ENCODE measurements around the gene PTPRC.
A peak's percentile ranks its signal among the peaks of the same experiment; 100 is the strongest.
"Not testable (repeated sequence)": the region's sequence is repeated elsewhere in the genome, so short reads cannot be mapped to it uniquely, and the experiment has no call there.

The PTPRC gene

GRCh38 chr1:198638894-198639635 lies at the start of gene PTPRC:
Gene PTPRC, plus strand, starts transcription at chr1:198639040. Its CDS starts 229 bp downstream, at chr1:198639269.
- no peak for DNase-seq

- no peak for DNase-seq
Measured at GRCh38 chr1:198590454-198590853, 48.4 kb upstream of the PTPRC start.

GRCh38 chr1:198595765-198596164 lies 43.1 kb upstream of the PTPRC start:
- DNase-seq: no peak

GRCh38 chr1:198597690-198598430 lies 41.0 kb upstream of the PTPRC start:
- DNase-seq: no peak

GRCh38 chr1:198598796-198599321 lies 40.0 kb upstream of the PTPRC start:
- no peak for DNase-seq

GRCh38 chr1:198599749-198600148 lies 39.1 kb upstream of the PTPRC start:
- no peak for DNase-seq

- no peak for DNase-seq
Measured at GRCh38 chr1:198600906-198601305, 37.9 kb upstream of the PTPRC start.

- not testable (repeated sequence) for DNase-seq
Measured at GRCh38 chr1:198601310-198601709, 37.5 kb upstream of the PTPRC start.

- DNase-seq: no peak
Measured at GRCh38 chr1:198601936-198602889, 36.6 kb upstream of the PTPRC start.

- DNase-seq: no peak
Measured at GRCh38 chr1:198604975-198605374, 33.9 kb upstream of the PTPRC start.

GRCh38 chr1:198605406-198605805 lies 33.4 kb upstream of the PTPRC start:
- no peak for DNase-seq

- no peak for DNase-seq
Measured at GRCh38 chr1:198606020-198606438, 32.8 kb upstream of the PTPRC start.

- DNase-seq: no peak
Measured at GRCh38 chr1:198607714-198608113, 31.1 kb upstream of the PTPRC start.

GRCh38 chr1:198610362-198610761 lies 28.5 kb upstream of the PTPRC start:
- DNase-seq: no peak

- no peak for DNase-seq
Measured at GRCh38 chr1:198611219-198611618, 27.6 kb upstream of the PTPRC start.

- DNase-seq: no peak
Measured at GRCh38 chr1:198612471-198613260, 26.2 kb upstream of the PTPRC start.

GRCh38 chr1:198617406-198617805 lies 21.4 kb upstream of the PTPRC start:
- DNase-seq: no peak

- DNase-seq: peak; percentile 66
Measured at GRCh38 chr1:198619375-198620140, 19.3 kb upstream of the PTPRC start.

GRCh38 chr1:198620218-198620617 lies 18.6 kb upstream of the PTPRC start:
- DNase-seq: no peak

- DNase-seq: peak; percentile 86
Measured at GRCh38 chr1:198620951-198621824, 17.7 kb upstream of the PTPRC start.

All from activated effector memory CD4-positive, alpha-beta T cell treated with anti-CD3 and anti-CD28 coated beads, Interleukin-2, amount 50 U/mL, for 16 hours (primary cell).